NCI-H82 treated with DMSO at 0.1 percent for 48 hours (cell line): Measurements from ENCODE around the gene TMEM258.

Source experiments
- DNase-seq: peaks from one replicate; lab custom pipeline; 2025; ENCODE audit not compliant: unreplicated experiment; lab: John Stamatoyannopoulos, UW

The TMEM258 gene

DNA sequence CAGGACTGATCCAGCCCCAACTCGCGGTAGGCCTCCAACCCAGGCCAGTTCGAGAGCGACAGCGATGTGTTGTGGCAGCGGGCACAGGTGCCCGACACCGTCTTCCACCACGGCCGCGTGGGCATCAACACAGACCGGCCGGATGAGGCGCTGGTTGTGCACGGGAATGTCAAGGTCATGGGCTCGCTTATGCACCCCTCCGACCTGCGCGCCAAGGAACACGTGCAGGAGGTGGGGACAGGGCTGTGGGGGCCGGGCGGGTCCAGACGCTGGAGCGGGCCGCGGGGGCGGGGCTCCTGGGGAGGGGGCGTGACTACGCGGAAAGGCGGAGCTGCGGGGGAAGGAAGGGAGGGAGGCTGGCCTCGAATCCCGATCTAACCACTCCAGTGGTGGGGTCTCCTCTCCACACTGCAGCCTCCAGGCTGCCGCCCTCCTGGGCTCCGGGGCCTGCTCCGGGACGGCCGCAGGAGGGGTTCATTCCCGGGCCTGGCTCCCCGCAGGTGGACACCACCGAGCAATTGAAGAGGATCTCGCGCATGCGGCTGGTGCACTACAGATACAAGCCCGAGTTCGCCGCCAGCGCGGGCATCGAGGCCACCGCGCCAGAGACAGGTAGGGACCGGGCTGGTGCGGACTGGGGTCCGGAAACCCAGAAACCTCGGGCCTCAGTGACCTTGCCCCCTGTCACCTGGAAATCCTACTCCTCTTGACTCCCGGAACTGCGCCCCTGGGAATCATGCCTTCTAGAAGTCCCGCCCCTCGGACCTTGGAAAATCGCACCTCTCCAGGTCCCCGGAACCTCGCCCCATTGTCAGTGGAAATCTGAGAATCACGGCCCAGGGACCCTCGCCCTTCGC lies 14.9 kb downstream of the TMEM258 start:
- DNase-seq, result no peak

DNA sequence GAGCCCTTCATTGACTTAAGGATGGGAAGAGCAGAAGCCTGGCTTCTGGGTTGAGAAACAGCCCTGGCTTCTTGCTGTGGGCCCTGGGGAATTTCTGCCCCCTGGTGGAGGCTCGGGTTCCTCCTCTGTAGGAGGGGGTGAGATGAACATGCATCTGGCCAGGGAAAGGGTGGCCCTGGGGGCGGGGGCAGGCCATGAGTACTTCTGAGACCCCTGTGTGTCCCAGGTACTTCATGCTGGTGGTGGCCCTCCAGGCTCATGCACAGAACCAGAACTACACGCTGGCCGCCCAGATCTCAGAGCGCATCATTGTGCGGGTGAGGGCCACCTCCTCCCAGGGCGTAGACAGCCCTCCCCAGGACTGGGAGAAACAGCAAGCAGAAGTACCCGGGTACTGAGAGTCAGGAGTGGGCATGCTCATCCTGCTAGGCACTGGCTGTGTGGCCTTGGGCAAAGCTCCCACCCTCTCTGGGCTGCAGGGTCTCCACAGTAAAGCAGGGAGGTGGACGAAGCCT lies 15.8 kb downstream of the TMEM258 start:
- DNase-seq, result peak; percentile 10

DNA sequence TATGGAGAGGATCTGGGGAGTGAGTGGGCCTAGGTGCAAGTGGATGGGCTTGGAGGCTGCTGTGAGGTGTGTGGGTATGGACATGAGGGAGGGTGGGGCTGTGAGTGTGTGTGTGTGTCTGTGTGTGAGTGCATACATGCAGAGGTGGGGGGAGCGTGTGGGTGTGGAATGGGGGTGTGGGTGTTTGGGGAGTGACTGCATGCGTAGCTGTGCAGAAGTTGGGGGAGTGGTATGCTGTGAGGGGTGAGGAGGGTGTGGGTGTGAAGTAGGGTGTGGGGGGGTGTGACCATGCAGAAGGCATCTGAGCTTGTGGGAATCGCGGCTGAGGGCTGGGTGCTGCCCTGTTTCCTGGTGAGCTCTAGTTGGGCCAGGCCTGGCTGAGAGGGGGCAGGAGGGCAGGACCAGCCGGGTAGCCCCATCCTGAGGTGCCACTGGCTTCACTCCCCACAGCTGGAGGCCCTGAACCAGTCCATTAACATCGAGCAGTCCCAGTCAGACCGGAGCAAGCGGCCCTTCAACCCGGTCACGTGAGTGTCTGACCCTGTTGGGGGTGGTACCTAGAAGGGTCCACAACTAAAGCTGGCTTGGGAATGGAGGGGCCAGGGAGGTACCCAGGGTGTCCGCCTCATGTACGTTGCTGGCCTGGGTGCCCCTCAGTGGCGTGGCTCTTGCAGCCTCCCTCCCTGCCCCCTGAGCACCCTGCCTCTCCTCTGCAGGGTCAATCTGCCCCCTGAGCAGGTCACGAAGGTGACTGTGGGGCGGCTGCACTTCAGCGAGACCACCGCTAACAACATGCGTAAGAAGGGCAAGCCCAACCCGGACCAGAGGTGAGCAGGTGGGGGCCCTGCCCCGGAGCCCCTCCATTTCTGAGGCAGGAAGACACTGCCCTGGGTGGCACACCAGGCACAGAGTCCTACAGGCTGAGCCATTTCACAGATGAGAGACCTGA lies 16.5 kb downstream of the TMEM258 start:
- no peak for DNase-seq

DNA sequence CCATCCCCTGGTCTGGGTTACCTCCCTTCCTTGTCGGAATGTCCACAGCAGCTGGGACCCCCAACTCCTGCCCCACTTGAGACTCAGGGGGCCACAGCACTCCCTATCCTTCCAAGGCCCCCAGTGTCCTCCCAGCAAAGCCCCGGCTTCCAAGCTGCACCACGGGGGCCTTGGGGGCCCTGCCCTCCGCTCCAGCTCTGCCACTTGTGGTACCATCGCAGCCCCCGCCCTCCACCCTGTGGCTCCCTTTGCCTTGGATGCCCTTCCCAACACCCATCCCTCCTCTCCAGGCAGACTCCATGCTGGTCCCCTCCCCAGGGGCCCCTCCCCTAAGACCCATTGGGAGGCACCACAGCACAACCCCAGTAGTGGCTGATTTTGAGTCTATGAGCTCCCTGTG lies 17.3 kb downstream of the TMEM258 start:
- DNase-seq, result no peak

DNA sequence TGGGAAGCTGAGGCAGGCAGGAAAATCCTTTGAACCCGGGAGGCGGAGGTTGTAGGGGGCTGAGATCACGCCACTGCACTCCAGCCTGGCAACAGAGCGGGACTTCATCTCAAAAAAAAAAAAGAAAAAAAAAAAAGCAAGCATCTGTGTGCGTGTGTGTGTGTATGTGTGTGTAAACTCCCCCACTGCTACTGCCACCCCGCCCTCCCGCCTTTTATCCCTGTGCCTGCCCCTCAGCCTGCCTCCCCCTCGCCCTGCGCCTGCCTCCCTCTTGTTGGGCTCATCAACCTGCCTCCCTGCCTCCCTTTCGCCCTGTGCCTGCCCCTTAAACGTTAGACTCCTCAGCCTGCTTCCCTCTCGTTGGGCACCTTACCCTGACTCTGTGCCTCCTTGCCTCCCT lies 18.0 kb downstream of the TMEM258 start:
- DNase-seq, result no peak

DNA sequence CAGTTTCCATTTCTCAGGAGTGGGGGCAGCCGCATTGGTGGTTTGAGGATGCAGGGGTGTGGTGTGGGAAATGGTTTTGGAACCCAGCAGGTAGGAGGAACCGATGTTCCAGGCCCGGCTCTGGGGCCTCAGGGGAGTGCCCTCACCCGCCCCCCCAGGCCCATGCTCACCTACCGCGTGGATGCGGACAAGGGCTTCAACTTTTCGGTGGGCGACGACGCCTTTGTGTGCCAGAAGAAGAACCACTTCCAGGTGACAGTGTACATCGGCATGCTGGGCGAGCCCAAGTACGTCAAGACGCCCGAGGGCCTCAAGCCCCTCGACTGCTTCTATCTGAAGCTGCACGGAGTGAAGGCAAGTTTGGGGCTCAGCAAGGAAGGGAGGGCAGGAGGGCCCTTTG lies 18.6 kb downstream of the TMEM258 start:
- DNase-seq, result no peak

DNA sequence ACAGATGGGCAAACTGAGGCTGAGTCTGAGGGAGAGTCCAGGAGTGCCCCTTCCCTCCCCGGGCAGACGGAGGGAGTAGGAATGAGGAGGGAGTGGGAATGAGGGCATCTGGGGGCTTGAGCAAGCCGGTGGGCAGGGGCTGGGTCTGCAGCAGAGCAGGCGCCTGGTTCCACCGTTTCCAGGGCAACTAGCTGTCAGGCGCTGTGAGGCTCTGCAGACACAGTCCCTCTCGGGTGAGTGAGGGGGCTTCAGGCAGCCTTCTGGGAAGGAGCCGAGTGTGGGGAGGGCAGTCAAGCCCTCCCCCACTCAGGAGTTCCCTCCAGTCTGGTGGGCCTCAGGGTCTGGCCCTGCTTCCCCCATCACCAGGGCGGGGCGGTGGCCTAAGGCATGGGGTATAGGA lies 19.0 kb downstream of the TMEM258 start:
- DNase-seq, result no peak

DNA sequence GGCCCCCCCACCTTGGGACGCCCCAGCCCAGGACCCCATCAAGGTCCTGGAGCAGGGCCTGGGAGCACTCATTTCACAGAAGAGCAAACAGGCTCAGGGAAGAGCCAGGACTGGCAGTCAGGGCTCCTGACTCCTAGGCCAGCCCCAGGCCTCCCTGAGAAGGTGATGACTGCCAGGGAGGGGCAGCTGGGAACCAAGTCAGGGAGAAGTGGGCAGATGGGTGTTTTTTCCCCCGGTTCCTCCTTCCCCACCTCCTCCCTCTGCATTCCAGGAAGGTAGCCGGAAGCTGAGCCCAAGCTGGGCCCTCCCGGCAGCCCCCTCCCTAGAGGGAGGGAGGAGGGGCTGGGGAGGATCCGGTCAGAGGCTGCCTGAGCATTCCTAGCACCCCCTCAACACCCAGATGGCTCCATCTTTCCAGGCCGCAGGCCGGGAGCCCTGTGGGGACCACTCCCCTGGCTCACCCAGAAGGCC lies 20.4 kb downstream of the TMEM258 start:
- DNase-seq, result no peak

DNA sequence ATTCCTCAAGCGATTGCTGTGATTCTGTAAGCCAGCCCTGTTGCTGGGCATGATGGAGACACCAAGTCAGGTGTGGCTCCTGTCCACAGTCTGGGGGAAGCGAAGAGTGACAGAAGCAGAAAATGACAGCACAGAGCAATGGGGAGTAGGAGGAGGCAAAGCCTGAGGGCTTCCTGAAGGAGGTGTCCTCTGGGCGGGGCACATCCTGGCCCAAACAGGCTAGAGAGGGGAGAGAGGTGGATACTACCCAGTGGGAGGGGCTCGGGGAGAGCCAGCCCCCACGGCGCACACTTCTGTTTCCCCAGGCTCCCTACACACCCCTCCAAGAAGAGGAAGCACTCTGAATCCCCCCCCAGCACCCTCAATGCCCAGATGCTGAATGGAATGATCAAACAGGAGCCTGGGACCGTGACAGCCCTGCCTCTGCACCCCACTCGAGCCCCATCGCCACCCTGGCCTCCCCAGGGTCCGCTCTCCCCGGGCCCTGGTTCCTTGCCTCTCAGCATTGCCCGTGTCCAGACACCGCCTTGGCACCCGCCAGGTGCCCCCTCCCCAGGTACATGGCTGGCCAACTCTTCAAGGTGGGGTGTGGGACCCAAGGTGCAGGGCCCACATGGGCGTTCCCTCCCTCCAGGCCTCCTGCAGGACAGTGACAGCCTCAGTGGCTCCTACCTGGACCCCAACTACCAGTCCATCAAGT lies 21.1 kb downstream of the TMEM258 start:
- no peak for DNase-seq

DNA sequence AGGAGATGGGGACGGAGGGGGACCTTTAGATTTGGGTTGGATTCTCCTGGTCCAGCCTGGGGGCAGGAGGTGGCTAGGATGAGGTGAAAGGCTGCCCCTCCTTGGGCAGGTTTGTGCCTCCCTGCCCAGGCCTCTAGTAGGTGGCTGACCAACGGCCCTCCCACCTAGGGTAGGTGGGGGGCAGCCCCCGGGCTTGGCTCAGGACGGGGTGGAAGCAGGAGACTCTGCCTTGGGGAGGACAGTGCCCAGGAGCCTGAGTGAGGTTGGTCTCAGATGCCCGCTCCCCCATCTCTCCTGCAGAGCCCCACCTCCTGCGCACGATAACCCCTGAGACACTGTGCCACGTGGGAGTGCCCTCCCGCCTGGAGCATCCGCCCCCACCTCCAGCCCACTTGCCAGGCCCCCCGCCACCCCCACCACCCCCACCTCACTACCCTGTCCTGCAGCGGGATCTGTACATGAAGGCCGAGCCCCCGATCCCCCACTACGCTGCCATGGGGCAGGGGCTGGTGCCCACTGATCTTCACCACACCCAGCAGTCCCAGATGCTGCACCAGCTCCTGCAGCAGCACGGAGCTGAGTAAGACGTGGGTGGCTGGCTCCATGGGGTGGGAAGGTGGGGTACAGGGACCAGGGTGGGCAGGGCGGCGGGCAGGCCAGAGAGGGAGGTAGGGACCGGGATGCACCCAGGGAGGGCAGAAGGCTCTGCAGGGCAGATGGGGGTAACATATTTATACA lies 22.3 kb downstream of the TMEM258 start:
- DNase-seq, result no peak

DNA sequence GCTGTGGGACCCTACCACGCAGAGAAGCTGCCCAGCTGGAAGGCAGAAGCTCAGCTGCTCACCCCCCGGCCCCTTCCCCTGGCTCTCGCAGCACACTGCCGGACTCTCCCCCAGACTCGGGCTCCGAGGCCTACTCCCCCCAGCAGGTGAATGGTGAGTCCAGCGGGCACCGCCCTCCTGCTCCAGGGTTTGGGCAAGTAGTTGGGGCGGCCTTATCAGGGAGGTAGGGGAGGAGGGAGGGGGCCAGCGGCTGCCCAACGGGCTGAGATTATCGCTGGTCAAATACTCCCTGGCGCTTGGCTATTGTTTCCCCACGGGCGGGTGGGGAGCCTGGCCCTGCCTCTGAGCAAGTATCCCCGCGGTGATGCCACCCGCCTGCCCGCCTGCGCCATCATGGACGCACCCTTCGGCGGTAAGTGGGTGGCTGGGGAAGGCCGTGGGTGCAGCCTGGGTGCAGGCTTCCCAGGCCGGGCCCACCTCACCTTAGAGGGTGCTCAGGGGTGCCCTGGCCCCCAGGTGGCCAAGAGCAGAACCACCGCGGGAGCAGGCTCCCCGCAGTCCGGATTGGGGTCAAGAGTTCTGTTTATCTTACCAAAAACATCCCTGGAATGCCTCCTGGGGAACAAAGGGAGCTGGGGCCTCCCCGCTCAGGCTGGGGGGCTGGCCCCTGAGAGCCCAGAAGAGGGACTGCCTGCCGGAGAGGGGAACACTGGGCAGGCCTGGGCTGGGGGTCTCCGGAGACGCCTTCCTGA lies 23.1 kb downstream of the TMEM258 start:
- DNase-seq, result no peak

DNA sequence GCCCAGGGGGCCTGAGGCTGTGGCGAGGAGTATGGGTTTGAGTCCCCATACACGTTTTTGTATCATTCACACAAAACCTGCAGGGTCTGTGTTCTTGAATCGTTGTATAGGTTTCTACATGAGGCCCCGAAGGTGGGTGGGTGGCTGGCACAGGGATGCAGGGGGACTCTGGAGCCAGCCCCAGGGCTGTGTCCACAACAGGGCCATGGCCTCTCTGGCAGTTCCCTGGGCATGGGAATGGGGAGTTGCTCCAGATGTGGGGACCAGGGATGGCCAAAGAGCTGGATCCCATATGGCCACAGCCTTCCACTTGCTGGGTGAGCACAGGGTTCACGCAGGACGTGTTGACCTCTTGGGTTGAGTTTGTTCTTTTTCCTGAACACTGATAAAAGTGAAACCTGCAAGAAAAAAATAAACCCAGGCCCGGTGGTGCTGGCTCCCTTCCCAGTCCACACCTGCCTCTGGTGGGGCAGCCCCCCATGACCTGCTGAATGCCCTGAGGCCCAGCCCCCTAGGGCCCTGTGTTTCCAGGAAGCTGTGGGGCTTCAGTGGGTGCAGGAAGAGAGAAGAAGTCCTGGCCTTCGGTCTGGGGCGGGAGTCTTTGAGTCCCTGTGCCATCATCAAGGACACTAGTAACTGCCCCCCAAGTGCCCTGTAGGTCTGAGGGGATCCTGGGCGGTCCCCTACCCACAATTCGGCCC lies 23.9 kb downstream of the TMEM258 start:
- DNase-seq, result no peak

DNA sequence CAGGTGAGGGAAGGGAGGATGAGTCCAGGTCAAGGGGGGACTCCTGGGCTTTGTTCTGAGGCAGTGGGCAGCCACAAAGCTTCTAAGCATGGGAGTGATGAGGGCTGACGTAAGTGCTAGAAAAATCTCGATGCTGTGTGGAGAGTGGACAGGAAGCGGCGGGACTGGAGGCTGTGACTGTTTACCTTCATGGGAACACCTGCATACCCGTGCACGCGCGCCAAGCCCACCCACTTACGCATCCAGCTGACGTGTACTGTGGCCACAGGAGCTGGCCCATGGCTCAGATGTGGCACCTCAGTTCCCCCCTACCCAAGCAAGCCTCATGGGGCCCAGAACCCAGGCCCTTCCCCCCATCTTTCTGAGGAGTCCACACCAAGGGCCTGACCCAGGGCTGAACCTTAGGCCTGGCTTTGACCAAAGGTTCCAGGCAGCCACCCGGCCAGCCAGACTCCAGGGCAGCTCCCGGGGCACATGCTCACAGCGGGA lies 26.0 kb downstream of the TMEM258 start:
- no peak for DNase-seq

DNA sequence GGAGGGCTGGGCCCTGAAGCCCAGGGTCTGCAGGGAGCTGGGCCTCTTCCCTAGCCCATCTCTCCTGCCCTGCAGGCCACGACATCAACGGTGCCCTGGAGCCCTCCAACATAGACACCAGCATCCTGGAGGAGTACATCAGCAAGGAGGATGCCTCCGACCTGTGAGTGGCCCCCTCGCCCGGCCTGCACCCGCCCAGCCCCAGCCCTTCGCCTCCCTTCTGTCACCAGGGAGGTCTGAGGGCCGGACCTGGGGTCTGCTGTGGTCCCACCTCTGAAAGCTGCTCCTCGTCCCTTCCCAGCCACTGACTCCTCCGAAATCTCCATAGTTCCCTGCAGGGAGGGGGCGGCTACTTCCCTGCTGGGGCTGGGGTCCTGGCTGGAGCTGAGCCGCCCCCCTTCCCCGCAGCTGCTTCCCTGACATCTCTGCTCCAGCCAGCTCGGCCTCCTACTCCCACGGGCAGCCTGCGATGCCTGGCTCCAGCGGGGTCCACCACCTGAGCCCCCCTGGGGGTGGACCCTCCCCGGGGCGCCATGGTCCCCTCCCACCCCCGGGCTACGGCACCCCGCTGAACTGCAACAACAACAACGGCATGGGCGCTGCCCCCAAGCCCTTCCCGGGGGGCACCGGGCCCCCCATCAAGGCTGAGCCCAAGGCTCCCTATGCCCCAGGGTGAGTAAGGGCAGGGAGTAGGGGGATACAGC lies 26.7 kb downstream of the TMEM258 start:
- DNase-seq, result no peak

DNA sequence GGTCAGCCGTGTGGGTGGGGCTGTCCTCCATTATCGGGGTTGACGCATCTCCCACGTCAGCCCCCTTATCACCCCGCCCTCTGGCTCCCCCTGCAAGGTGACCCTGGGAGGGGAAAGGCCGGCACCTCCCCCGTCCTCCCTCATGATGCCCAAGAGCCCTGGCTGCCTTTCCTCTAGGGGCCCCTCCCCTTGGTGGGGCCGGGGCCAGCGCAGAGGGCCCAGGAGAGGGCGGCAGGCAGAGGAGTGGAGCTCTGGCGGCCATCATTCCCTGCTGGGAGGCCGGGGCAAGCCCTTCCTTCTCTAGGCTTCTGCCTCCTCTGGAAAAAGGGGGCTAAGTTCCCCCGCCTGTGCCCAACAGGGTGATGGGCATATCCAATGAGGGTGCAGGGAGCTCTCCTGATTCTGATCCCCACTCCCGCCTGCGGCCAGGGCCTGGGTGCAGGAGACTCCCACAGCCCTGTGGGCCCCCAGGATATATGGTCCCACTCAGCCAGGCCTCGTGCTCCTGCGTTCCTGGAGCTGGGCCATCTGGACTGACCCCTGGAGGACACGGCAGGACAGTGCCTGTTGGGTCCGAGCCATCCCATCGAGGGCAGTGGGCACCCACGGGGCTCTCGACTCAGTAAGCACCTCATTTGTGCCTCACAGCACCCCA lies 27.7 kb downstream of the TMEM258 start:
- DNase-seq, result no peak

DNA sequence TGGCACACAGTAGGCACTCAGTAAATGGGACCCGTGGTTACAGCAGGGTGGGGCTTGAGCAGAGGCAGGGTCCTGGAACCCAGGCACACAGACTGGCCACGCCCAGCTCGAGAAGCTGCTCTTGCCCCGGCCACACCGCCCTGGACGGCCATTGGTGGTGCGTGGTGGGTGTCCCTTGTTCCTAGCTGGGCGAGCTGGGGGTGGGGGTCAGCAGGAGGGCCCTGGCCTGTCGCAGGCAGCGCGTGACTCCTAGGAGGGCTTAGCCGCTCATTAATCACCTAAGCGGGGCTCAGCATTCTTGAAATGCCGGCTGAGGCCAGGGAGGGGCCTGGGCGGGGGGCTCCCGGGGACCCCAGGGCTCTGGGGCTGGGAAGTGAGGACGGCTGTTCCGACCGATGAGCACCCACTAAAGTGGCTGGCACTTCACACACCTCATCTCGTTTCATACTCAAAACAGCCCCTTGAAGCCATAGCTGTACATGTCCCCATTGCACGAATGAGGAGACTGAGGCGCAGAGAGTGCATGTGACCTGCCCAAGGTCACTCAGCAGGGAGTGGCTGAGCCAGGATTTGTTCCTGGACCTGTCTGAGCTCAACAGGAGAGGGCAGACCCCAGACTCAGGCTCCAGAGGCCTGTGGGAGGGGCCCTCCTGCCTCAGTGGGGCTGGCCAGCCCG lies 28.3 kb downstream of the TMEM258 start:
- no peak for DNase-seq

DNA sequence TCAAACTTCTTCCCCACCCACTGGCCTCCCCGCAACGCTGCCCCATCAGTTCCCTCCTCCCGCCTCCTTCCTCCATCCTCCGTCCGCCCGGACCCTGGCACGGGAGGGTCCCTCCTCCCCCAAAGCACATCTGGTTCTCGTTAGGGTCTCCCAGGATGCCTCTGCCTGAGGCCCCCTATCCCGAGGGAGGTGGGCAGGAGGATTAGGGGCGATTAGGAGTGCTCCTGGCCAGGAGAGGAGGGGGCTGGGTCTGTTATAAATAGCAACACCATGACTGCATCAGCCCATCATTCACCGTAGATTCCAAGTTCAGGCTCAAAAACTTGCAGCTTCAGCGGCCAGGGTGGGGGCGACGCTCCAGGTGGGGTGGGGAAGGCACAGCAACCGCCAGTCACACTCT lies 29.6 kb downstream of the TMEM258 start:
- DNase-seq, result peak; percentile 17
